Stromal cell of bone marrow (primary cell): ENCODE data around the gene SRGAP1.
"Not testable (repeated sequence)": the region's sequence is repeated elsewhere in the genome, so short reads cannot be mapped to it uniquely, and the experiment has no call there.

Experiments used
- DNase-seq: peaks from one replicate; pipeline ENCODE4 v3.0.0-alpha.2; 2012; ENCODE audit warnings: low read depth

Gene SRGAP1

DNA sequence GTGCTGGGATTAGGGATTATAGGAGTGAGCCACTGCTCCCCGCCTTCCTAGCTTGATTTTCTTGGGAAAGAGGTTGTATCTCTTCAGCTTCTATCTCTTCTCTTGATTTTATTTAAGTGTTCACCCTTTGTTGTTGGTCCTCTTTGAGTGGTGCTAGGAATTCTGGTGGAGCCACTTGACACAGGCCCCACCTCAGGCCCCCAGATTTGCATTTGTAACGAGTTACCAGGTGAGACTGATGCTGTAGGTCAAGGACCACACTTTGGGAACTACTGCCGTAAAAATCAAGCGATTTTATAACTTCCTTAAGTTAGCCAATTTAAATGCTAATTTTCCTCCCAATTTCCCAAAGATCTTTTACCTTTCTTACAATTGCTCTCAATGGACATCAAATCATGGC lies 26.3 kb downstream of the SRGAP1 start:
- no peak for DNase-seq

DNA sequence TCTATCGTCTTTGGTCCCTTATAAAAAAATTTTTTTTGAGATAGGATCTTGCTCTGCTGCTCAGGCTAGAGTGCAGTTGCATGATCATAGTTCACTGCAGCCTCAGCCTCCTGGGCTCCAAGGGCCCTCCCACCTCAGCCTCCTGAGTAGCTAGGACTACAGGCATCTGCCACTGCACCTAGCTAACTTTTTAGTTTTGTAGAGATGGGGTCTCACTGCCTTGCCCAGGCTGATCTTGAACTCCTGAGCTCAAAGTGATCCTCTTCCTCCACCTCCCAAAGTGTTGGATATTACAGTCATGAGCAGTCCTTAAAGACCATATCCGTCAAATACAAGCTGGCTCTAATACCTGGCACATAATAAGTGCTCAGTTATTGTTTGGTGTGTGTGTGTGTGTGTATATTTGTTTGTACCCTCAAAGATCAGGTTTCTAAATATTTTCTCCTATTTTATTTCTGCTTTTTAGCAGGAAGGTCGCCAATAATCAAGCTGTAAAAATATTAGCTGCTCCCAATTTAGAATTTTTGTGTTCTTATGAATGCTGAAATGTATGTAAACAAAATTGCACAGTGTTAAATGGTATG lies 30.5 kb downstream of the SRGAP1 start:
- DNase-seq, result no peak

DNA sequence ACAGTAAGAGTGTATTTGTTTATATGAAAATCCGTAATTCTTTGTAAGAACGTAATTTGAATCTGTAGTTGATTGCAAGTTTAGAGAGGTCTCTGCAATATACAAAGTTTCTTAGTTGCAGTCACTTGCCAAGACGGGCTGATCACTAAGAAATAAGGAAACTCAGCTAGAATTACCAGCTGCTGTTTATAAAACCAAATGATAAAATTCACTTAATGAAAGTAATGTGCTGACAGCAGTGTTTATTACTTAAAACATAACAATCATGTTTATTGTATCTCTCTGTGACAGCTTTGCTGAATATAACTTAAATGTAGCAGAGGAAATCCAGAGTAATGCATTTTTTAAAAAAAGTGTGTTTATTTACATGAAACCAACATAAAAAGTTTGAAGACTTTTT lies 31.2 kb downstream of the SRGAP1 start:
- DNase-seq, result no peak

DNA sequence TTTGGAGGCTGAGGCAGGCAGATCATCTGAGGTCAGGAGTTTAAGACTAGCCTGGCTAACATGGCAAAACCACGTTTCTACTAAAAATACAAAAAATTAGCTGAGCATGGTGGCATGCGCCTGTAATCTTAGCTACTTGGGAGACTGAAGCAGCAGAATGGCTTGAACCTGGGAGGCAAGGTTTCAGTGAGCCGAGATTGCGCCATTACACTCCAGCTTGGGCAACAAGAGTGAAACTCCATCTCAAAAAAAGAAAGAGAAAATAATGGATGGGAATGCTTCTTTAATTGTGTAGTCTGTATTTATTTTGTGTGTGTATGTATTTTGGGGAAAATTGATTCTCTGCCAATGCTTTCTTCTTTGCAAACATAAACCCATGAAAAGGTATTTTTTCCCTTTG lies 32.5 kb downstream of the SRGAP1 start:
- DNase-seq, result no peak

DNA sequence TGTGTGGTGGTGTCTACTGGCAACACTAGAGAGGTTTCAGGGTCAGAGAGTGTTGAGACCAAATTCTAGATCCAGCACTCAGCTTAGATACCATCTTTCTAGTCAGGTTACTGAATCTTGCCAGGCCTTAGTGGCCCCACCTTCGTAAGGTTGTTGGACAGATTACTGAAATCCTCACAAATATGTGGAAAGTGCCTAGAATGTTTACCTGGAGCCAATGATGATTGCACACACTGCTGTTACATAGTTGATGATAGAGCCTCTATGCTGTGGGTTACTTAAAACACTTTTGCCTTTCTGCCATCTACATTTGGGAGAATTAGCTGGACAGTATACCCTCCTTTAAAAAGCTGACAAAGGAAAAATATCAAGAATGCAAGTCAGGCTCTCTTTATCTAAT lies 33.2 kb downstream of the SRGAP1 start:
- no peak for DNase-seq

- DNase-seq, result not testable (repeated sequence)
Measured at GRCh38 chr12:63880235-63880634, 35.7 kb downstream of the SRGAP1 start.

GRCh38 chr12:63880742-63881263 lies 36.3 kb downstream of the SRGAP1 start:
- DNase-seq, result no peak

GRCh38 chr12:63882844-63883243 lies 38.3 kb downstream of the SRGAP1 start:
- no peak for DNase-seq

DNA sequence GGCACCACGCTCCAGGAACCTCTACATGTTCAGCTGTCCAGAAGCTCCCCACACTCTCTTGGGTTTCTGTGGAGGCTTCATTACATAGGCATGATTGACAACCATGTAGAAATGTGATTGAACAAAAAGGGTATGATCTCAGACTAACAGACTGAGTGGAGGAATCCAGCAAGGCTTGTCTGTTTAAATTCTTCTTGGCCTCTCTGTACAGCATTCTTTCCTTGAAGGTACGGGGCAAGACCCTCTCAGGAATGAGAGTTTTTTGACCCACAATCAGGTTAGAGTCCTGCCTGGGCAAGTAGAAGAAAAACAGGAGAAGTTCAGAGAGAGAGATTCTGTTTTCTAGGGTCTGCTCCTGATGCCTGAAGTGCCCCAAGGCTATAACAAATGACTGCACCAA lies 40.9 kb downstream of the SRGAP1 start:
- DNase-seq, result no peak

GRCh38 chr12:63888908-63889635 lies 44.6 kb downstream of the SRGAP1 start:
- DNase-seq, result peak; percentile 13

DNA sequence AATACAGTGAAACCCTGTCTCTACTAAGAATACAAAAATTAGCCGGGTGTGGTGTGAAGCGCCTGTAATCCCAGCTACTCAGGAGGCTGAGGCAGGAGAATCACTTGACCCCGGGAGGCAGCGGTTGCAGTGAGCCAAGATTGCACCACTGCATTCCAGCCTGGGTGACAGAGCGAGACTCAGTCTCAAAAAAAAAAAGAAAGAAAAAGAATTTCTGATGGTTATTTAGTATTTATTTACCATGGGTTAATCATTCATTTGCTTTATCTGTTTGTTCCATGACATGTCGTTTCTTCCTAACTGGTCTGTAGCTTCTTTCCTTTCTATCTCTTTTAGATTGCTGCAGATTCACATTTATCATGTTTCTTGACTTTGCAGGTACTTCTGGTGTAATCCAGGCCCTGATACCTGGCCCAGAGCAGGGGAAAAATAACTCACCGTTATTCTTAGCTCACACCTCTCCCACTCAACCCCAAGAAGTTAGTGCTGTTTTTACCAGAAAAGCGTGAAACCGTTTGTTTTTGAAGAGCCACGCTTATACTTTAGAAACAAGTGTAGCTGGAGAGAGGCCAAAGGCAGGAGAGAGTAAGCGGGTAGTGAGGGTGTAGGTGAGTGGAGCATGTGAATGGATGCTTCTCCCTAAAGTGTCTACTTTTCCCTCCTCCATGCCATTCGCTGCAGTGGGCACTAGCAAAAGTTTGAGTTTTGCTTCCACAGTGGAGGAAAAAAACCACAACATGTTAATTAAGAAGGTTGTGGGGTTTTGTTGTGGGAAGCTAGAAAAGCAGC lies 45.4 kb downstream of the SRGAP1 start:
- no peak for DNase-seq

DNA sequence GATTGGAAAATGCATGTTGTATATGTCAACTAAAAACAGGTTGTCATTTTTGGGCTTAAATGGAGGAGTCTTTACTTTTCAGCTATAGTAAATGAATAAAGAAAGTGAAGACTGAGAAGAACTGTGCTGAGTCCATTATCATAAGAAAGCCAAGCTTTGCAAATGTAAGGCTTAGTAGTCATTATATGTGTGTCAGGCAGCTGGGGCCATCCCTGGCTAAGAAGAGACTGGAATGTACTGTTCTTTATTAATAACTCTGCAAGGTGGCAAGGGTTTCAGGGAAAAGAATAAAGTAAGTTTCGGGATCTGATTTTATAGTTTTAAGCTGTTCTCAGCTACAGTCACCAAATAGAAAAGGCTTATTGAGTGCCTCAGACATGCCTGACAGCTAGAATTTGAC lies 48.7 kb downstream of the SRGAP1 start:
- DNase-seq, result no peak

GRCh38 chr12:63894132-63894531 lies 49.6 kb downstream of the SRGAP1 start:
- DNase-seq, result no peak

DNA sequence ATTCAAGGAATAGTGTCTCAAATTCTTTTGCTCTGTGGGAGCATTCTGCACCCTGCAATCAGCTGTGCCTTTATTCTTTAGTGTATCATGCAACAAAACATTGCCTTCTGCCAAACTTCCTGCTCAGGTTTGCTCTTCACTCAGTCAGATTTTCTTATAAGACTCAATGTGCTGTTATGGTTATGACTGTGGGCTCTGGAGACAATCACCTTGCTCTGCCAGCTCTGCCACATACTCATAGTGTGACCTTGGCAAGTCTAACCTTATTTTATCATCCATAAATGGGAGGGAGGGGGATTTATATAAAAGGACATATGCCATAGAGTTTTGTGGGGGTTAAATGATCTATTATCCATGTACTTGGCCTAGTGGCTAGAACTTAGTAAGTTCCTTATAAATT lies 51.3 kb downstream of the SRGAP1 start:
- no peak for DNase-seq

- DNase-seq, result no peak
Measured at GRCh38 chr12:63897931-63898330, 53.4 kb downstream of the SRGAP1 start.

GRCh38 chr12:63898764-63899337 lies 54.4 kb downstream of the SRGAP1 start:
- DNase-seq, result no peak

- DNase-seq, result no peak
Measured at GRCh38 chr12:63899396-63899795, 54.9 kb downstream of the SRGAP1 start.

DNA sequence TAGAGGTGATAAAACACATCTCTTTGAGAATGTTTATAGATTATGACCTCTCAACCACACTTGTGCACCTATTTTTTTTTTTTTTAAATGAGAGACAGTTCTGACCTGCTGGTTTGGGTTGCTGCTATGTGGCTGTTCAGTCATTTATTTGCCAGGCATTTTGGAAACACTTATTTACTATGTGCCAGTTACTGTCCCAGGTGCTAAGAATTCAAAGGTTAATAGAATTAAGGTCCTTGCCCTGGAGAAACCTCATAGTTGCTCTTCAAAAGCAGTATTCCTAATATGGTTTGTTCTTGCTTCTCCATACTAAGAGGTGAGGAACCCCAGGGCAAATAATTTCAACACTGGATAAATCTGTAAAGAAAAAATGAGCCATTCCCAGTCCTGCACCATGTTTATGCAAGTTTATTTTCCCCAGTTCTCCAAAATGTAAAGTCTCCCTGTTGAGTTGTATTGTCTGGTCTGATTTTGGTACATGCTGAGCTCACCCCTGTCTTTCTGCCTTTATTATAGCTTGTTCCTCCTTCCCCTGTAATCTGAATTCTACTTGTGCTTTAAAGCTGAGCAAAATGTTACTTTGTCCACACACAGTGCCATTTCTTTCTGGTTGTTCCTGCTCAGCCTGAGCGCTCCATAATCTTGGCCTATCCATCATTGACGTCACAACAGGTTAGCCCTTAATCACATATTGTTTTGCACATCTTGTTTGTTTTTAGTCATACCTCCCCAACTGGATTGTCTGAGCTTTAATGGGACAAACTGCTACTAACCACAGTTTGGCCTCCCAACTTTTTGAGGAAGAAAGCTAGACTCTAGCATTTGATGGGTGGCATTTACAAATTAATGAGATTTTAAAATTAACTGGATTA lies 56.7 kb downstream of the SRGAP1 start:
- no peak for DNase-seq

- no peak for DNase-seq
Measured at GRCh38 chr12:63904653-63905052, 60.2 kb downstream of the SRGAP1 start.

DNA sequence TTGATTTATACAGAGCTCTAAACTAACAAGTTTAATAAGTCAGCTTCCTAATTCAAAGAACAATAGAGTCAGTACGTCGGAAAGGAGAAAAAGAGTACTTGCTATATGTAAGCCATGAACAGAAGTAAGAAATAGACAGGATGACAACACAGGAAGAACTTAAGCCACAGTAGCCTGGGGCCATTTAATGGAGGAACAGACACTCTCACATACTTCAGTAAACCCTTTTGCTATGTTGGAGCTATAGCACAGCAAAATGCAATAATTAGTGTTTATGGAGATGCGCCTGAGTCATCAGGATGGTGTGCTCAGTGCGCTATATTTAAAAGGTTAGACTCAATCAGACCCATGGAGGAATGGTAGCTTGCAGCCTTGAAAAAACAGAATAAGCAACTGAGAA lies 61.0 kb downstream of the SRGAP1 start:
- DNase-seq, result no peak

- DNase-seq, result no peak
Measured at GRCh38 chr12:63906876-63907275, 62.4 kb downstream of the SRGAP1 start.

GRCh38 chr12:63907561-63907960 lies 63.1 kb downstream of the SRGAP1 start:
- no peak for DNase-seq
